BJ (cell line): ENCODE data around the gene PPP1R1C. TPM values are rescaled to one million over a fixed set of nuclear protein-coding genes. Genes with fewer than 3 reads are reported as not detected.
"Not testable (repeated sequence)": the region's sequence is repeated elsewhere in the genome, so short reads cannot be mapped to it uniquely, and the experiment has no call there.

Experiments
- CTCF ChIA-PET: fragments of 350-600 bp; formaldehyde crosslinking; extraction: SDS; loops from one replicate; lab custom pipeline; 2021; ENCODE audit warnings: antibody characterized with exemption, inconsistent platforms; lab: Yijun Ruan, JAX
- POLR2A ChIA-PET: fragments of 300-600 bp; sonication (Branson Sonifier 250); formaldehyde crosslinking; extraction: SDS; loops from one replicate; lab custom pipeline; 2021; ENCODE audit warnings: antibody characterized with exemption; lab: Charles Lee
- DNase-seq: peaks from one replicate; pipeline ENCODE4 v3.0.0-alpha.2; 2011; ENCODE audit warnings: low read depth
- H3K27me3 ChIP-seq: 2 replicates; pipeline ENCODE4 v1.6.0; 2011; ENCODE audit warnings: low read length; ENCODE audit not compliant: control insufficient read depth, insufficient read depth
- H3K36me3 ChIP-seq: 2 replicates; pipeline ENCODE4 v1.5.1; 2011; ENCODE audit warnings: low read length; ENCODE audit not compliant: control insufficient read depth, insufficient read depth
- H3K4me3 ChIP-seq: 2 replicates; pipeline ENCODE4 v1.5.1; 2011; ENCODE audit warnings: low read depth, mild to moderate bottlenecking, control low read depth, low read length
- CTCF ChIP-seq: IDR thresholded peaks from 2 replicates; pipeline ENCODE4 v1.5.1; 2011; ENCODE audit warnings: low read depth, mild to moderate bottlenecking, control low read depth, inconsistent platforms, low read length, moderate library complexity; ENCODE audit not compliant: insufficient read depth
- polyA plus RNA-seq: library from polyadenylated mRNA; depleted of rRNA; stranded (reverse); fragments of >200 nt; gene quantifications from 2 replicates; pipeline ENCODE4 v1.2.3, GENCODE V29; 2011

Gene PPP1R1C
- polyA plus RNA-seq, 1 experiment: 0.21 TPM

GRCh38 chr2:182015334-182016109, 29.9 kb downstream of the PPP1R1C start:
- CTCF ChIA-PET: no interaction called here
- DNase-seq: no peak
- POLR2A ChIA-PET: no interaction called here

DNA sequence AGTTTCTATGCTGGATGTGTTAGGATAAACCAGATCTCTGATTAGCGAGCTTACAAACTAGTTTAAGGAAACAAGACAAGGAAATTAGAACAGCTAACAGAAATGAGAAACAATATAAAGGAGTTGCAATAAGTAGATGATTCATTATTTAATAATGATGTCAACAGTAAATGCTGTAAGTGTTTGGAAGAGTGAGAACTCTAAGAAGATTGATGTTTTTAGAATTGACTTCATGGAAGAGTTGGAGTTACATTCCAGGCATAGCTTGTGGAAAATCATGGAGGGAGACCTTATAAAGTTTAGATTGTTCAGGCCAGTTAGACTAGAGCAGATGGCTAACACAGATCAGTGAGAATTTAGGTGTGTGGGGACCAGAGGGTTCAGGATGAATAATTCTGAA, 32.6 kb downstream of the PPP1R1C start:
- H3K27me3 ChIP-seq: no peaks in the 10 kb centered on the region
- POLR2A ChIA-PET: no interaction called here
- no peak for TF ChIP-seq CTCF
- no peaks in the 10 kb centered on the region for H3K36me3 ChIP-seq
- CTCF ChIA-PET: interaction anchor here (1.0 to 1.5 kb wide), 3 partner anchors 13 to 23 kb away, joined by 3 to 5 read pairs (median 4); no protein-coding TSS in a partner anchor
- no peak overlapping the region for H3K4me3 ChIP-seq
- no peak for DNase-seq

More at GRCh38 chr2:182015334-182016109, 29.9 kb downstream of the PPP1R1C start:
- Histone ChIP-seq H3K4me3 (no peak overlapping the region), H3K36me3 (no peaks in the 10 kb centered on the region), H3K27me3 (no peaks in the 10 kb centered on the region)
- no peak for TF ChIP-seq CTCF

- Histone ChIP-seq H3K4me3 (no peak overlapping the region), H3K27me3 (no peaks in the 10 kb centered on the region), H3K36me3 (no peaks in the 10 kb centered on the region)
- DNase-seq: no peak
- ChIA-PET CTCF (interaction anchor here (1.2 to 1.4 kb wide), 2 partner anchors 20 to 65 kb away, joined by 3 to 5 read pairs; no protein-coding TSS in a partner anchor), POLR2A (no interaction called here)
- TF ChIP-seq CTCF: no peak
Observed at GRCh38 chr2:182019731-182020130, 34.1 kb downstream of the PPP1R1C start.

DNA sequence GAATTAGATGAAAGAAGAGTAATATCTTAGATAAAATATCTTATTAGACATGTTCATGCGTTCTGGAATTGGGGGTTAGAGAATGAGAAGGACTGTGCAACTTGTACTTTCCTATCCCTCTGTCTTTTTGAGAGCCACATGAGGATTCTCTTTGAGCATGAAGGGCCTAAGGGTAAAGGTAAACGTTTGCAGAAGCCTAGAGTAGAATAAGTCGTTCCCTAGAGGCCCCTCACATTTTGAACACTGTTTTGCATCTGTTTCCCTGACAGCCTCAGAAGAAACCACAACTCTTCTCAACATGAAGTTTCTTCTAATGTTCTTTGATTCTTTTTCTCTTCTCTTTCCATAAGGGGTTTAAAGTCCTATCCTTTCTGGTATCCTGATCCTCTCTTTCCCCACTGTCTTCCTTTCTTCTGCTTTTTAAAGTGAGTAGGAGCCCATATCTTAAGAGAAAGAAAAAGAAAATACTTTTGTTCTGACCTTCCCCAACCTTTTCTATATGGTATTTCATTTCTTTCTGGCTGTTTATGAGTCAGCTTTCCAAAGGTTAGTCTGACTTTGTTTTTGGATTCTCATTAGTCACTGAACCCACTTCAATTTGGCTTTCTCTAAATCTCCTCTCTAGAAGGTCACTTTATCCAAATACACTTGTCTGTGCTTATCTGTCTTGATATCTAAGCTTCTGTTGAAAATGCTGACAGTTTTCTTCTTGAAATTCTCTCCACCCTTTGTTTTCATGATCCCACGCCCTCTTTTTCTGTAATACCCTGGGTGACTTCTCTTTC, 34.8 kb downstream of the PPP1R1C start:
- DNase-seq: no peak
- H3K36me3 ChIP-seq: no peaks in the 10 kb centered on the region
- H3K27me3 ChIP-seq: no peaks in the 10 kb centered on the region
- no peak overlapping the region for H3K4me3 ChIP-seq
- ChIA-PET POLR2A (no interaction called here), CTCF (interaction anchor here (1.2 kb wide), 1 partner anchor 66 kb away, joined by 3 read pairs; no protein-coding TSS in a partner anchor)
- no peak for TF ChIP-seq CTCF

DNA sequence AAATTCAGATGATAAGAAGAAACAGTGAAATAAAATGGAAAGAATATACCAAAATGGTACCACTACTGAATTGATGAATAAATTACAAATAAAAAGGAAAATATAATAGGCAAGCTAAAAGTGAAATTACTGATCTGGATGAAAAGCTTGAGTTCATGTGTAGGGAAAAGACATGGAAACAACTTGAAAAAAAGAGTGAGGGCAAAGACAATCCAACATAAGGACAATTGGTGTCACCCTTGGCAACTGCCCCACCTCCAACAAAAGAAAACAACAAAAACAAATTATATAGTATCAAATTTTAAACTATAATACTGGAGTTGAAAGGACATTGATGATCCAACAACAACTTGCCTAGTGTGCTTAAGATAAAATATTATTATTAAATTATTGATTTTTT, 37.6 kb downstream of the PPP1R1C start:
- no peak for DNase-seq
- Histone ChIP-seq H3K27me3 (no peaks in the 10 kb centered on the region), H3K36me3 (no peaks in the 10 kb centered on the region), H3K4me3 (no peak overlapping the region)
- no peak for TF ChIP-seq CTCF
- POLR2A ChIA-PET: no interaction called here
- CTCF ChIA-PET: no interaction called here

DNA sequence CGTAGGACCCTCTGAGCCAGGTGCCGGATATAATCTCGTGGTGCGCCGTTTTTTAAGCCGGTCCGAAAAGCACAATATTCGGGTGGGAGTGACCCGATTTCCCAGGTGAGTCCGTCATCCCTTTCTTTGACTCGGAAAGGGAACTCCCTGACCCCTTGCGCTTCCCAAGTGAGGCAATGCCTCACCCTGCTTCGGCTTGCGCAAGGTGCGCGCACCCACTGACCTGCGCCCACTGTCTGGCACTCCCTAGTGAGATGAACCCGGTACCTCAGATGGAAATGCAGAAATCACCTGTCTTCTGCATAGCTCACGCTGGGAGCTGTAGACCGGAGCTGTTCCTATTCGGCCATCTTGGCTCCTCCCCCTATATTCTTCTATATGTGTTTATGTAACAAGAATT, 45.2 kb downstream of the PPP1R1C start:
- CTCF ChIA-PET, H3K36me3 ChIP-seq, POLR2A ChIA-PET, DNase-seq, H3K27me3 ChIP-seq, H3K4me3 ChIP-seq: not testable (repeated sequence)
